Upper lobe of left lung (tissue), 6 donors: ENCODE data around the gene PRKN. TPM values are rescaled to one million over a fixed set of nuclear protein-coding genes. Genes with fewer than 3 reads are reported as not detected.
A peak's percentile ranks its signal among the peaks of the same experiment; 100 is the strongest.

Experiments used
- ATAC-seq, 2 donors: fragments of 200-7000 bp; cut with Tn5 transposase; one replicate each; pipeline ENCODE4 v1.9.1; 2022; ENCODE audit warnings: mild to moderate bottlenecking in 2 of 2, moderate library complexity in 2 of 2; ENCODE audit not compliant: low FRiP score in 2 of 2
- DNase-seq, 2 donors: peaks; one replicate each; pipeline ENCODE4 v3.0.0-alpha.2; 2019 to 2020
- H3K27ac ChIP-seq, 4 donors: fragments of 200-600 bp; sonication (generic); one replicate each; pipeline ENCODE4 v1.5.1; 2016 to 2019
- H3K27me3 ChIP-seq, 4 donors: fragments of 200-600 bp; sonication (generic); one replicate each; pipeline ENCODE4 v1.5.1; 2017 to 2019
- H3K36me3 ChIP-seq, 4 donors: fragments of 200-600 bp; sonication (generic); one replicate each; pipeline ENCODE4 v1.5.1; 2016 to 2019
- H3K4me1 ChIP-seq, 4 donors: fragments of 200-600 bp; sonication (generic); one replicate each; pipeline ENCODE4 v1.5.1; 2018 to 2019
- H3K4me3 ChIP-seq, 4 donors: fragments of 200-600 bp; sonication (generic); one replicate each; pipeline ENCODE4 v1.5.1; 2017 to 2019; ENCODE audit warnings: mild to moderate bottlenecking in 2 of 4, moderate library complexity in 1 of 4
- H3K9me3 ChIP-seq, 4 donors: fragments of 200-600 bp; sonication (generic); one replicate each; pipeline ENCODE4 v1.5.1; 2018 to 2019
- EP300 ChIP-seq, 4 donors: sonication (generic); formaldehyde crosslinking; IDR thresholded peaks; one replicate each; pipeline ENCODE4 v1.5.1; 2017; ENCODE audit warnings: antibody characterized with exemption in 4 of 4, control low read depth in 2 of 4
- POLR2A ChIP-seq, 4 donors: fragments of 450-650 bp; IDR thresholded peaks; one replicate each; pipeline ENCODE4 v1.5.1; 2016 to 2017; ENCODE audit warnings: antibody characterized with exemption in 4 of 4, mild to moderate bottlenecking in 2 of 4
- POLR2AphosphoS5 ChIP-seq, 2 donors: sonication (generic); formaldehyde crosslinking; IDR thresholded peaks; one replicate each; pipeline ENCODE4 v1.5.1; 2017; ENCODE audit warnings: antibody characterized with exemption in 2 of 2
- WGBS, 2 donors: methylation state at CpG; one replicate each; pipeline ENCODE4 v1.1.5; 2017 to 2018; 5-methylcytosine and 5-hydroxymethylcytosine counted together
- total RNA-seq, 6 donors: library from RNA; depleted of rRNA in 4 of 6; stranded (reverse); fragments of >200 nt in 4 of 6; gene quantifications; one replicate each; pipeline versions ENCODE4 v1.1.0 to v1.2.1, GENCODE V29; 2016 to 2021
- TF ChIP-seq, protein P1 (sequence below), 6 experiments: fragments of 450-650 bp in 4 of 6; fragments of 200-600 bp in 2 of 6; sonication (generic) in 2 of 6; IDR thresholded peaks; one replicate each; pipeline ENCODE4 v1.5.1; 2016 to 2019; ENCODE audit warnings: antibody characterized with exemption in 6 of 6
- donor health status: DM: no; HTN: no; CAD: no; lungs with moderate emphysema.
- donor health status: DM: no; HTN: yes; CAD: no; lungs with severe emphysema.

Gene PRKN
- total RNA-seq, 6 donors from 2014 or later, result 2.7 to 29.3 (median 5.5) TPM

DNA sequence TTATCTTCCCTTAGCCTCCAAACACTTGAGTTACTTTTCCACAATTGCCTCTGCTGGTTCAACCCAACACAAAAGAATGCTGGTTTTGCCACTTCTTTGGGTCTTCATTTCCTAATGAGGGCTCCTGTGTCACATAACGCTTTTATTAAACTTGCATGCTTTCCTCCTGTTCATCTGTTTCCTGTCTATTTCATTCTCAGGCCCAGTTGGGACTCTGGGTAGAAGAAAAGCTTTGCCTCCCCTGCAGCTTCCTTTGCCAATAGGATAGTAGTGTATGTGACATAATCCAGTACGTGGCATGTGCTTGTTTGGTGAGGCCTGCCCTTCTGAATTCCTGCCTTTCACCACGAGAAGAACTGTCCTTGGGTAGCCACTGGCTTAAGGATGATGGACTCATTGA lies 924.4 kb downstream of the PRKN start:
- Histone ChIP-seq H3K27me3 (no peaks in the 10 kb centered on the region), H3K27ac (no peak overlapping the region), H3K36me3 (no peaks in the 10 kb centered on the region), H3K4me1 (no peaks in the 10 kb centered on the region), H3K9me3 (no peaks in the 10 kb centered on the region), H3K4me3 (no peak overlapping the region)
- ATAC-seq (no peak), DNase-seq (no peak)
- 49 to 65% methylated on average over 3 of the region's 3 CpGs for WGBS, 2 donors
- TF ChIP-seq, protein P1, sequence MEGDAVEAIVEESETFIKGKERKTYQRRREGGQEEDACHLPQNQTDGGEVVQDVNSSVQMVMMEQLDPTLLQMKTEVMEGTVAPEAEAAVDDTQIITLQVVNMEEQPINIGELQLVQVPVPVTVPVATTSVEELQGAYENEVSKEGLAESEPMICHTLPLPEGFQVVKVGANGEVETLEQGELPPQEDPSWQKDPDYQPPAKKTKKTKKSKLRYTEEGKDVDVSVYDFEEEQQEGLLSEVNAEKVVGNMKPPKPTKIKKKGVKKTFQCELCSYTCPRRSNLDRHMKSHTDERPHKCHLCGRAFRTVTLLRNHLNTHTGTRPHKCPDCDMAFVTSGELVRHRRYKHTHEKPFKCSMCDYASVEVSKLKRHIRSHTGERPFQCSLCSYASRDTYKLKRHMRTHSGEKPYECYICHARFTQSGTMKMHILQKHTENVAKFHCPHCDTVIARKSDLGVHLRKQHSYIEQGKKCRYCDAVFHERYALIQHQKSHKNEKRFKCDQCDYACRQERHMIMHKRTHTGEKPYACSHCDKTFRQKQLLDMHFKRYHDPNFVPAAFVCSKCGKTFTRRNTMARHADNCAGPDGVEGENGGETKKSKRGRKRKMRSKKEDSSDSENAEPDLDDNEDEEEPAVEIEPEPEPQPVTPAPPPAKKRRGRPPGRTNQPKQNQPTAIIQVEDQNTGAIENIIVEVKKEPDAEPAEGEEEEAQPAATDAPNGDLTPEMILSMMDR (IDR thresholded peaks at IDR 0.05), result no peak
- TF ChIP-seq POLR2AphosphoS5 (IDR thresholded peaks at IDR 0.05) (no peak), EP300 (IDR thresholded peaks at IDR 0.05) (no peak)

DNA sequence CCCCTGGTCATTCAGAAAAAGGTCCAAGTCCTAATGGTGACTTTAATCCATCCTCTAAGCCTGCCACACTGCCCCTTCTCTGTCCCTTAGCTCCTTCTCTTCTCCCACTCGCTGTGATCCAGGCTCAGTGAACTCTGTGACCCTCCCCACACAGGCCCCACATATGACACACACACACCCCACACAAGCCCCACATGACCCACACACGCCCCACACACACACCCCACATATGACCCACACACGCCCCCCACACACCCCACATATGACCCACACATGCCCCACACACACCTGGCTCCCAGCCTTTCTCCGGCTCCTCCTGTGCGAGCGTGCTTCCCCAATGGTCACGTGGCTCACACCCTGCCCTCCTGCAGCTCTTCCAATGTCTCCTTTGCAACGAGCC lies 925.3 kb downstream of the PRKN start:
- TF ChIP-seq, protein P1 (IDR thresholded peaks at IDR 0.05), result no peak
- TF ChIP-seq EP300 (IDR thresholded peaks at IDR 0.05), result no peak
- no peak for TF ChIP-seq POLR2A (IDR thresholded peaks at IDR 0.05)
- TF ChIP-seq POLR2AphosphoS5 (IDR thresholded peaks at IDR 0.05), result no peak
- DNase-seq (peak in 1 of 2 donors; percentile 32), ATAC-seq (peak in 1 of 2 donors; percentile 17)
- no peaks in the 10 kb centered on the region for H3K36me3 ChIP-seq
- H3K4me3 ChIP-seq, result no peak overlapping the region
- H3K27me3 ChIP-seq, result no peaks in the 10 kb centered on the region
- no peaks in the 10 kb centered on the region for H3K9me3 ChIP-seq
- no peak overlapping the region for H3K27ac ChIP-seq
- H3K4me1 ChIP-seq, result no peaks in the 10 kb centered on the region
- WGBS, 2 donors, result 91 to 93% methylated on average over 8 of the region's 8 CpGs

DNA sequence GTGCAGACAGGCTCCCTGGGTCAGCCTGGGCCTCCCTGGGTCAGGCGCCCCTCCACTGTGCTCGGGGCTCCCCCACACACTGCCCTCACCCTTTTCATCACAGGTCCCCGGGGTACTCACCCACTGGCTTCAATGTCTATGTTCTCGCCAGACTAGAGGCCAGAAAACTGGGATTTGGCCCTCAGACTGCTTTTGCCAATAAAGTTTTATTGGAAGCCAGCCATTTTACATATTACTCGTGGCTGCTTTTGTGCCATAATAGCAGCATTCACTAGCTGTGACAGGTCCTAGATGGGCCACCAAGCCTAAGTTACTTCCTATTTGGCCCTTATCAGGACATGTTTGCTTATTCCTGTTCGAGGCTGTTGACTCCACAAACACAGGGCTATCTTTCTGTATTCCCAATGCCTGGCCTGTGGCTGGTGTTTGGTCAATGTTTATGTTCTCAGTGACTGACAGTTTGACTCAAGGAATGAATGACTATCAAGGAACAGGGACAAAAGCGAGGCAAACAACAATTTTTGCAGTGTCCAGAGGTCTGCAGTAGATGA lies 928.6 kb downstream of the PRKN start:
- no peak for TF ChIP-seq POLR2A (IDR thresholded peaks at IDR 0.05)
- TF ChIP-seq POLR2AphosphoS5 (IDR thresholded peaks at IDR 0.05), result no peak
- TF ChIP-seq, protein P1 (IDR thresholded peaks at IDR 0.05), result no peak
- TF ChIP-seq EP300 (IDR thresholded peaks at IDR 0.05), result no peak

DNA sequence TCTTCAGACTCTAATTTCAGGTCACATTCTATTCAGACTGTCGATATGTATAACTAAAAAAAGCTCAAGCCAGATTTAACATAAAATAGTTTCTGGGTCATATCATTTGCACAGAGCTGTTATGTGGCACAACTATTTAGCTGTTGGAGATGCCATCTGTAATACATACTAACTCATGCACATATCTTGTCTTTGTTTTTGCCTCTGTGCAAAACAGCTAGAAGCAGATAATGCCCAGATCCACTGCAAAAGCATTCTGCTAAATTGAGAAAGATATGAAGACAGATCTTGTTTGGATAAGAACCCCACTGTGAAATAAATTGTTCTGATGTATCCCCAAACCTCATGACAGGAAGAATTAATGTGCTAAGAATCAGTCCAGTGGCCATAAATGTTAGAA lies 930.9 kb downstream of the PRKN start:
- no peak overlapping the region for H3K27ac ChIP-seq
- H3K27me3 ChIP-seq, result no peaks in the 10 kb centered on the region
- H3K4me1 ChIP-seq, result no peaks in the 10 kb centered on the region
- no peak for DNase-seq
- H3K4me3 ChIP-seq, result no peak overlapping the region
- no peaks in the 10 kb centered on the region for H3K9me3 ChIP-seq
- 54 to 76% methylated on average over 1 of the region's 1 CpG for WGBS, 2 donors
- no peaks in the 10 kb centered on the region for H3K36me3 ChIP-seq
- no peak for ATAC-seq
- TF ChIP-seq, protein P1 (IDR thresholded peaks at IDR 0.05), result no peak
- TF ChIP-seq POLR2AphosphoS5 (IDR thresholded peaks at IDR 0.05), result no peak

More for the DNA sequence above, 928.6 kb downstream of the PRKN start:
- no peak overlapping the region for H3K27ac ChIP-seq
- no peaks in the 10 kb centered on the region for H3K27me3 ChIP-seq
- H3K9me3 ChIP-seq, result no peaks in the 10 kb centered on the region
- 66 to 68% methylated on average over 7 of the region's 7 CpGs for WGBS, 2 donors
- no peaks in the 10 kb centered on the region for H3K4me1 ChIP-seq
- DNase-seq, result peak in 1 of 2 donors; percentile 29
- no peaks in the 10 kb centered on the region for H3K36me3 ChIP-seq
- H3K4me3 ChIP-seq, result no peak overlapping the region
- no peak for ATAC-seq

DNA sequence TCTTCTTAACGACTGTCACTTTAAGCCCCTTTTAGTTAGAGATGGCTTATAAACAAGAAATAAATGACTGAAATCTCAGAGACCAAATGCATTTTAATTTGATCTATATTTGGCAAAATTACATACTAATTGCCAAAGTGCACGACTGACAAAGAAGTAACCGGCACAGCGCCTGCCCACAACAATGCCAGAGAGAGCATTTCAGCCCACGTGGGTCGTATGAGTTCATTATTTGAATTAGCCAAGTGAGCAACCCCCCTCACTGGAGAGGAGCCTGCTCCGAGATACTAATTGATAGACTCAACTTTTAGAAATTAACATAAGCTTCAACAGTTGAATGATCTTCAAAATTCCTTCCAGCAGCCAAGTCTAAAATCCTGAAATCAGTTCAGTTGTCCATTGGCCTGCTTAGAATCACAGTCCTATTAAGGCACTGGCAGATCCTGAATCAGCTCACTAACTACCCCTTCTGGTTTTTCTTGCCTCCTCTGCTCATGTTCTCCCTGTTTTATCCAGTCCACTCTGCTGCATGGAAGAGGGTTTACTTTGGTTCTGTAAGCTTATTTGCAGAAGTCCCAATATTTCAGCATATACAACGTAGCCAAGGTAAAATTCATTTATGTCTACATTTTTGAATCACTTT lies 934.6 kb downstream of the PRKN start:
- 69 to 72% methylated on average over 8 of the region's 8 CpGs for WGBS, 2 donors
- Histone ChIP-seq H3K4me1 (no peaks in the 10 kb centered on the region), H3K27me3 (no peaks in the 10 kb centered on the region), H3K27ac (no peak overlapping the region), H3K9me3 (no peaks in the 10 kb centered on the region), H3K36me3 (no peaks in the 10 kb centered on the region), H3K4me3 (no peak overlapping the region)
- ATAC-seq (no peak), DNase-seq (no peak)
- TF ChIP-seq, protein P1 (IDR thresholded peaks at IDR 0.05), result no peak
- TF ChIP-seq POLR2A (IDR thresholded peaks at IDR 0.05), result no peak
- TF ChIP-seq EP300 (IDR thresholded peaks at IDR 0.05), result no peak
- TF ChIP-seq POLR2AphosphoS5 (IDR thresholded peaks at IDR 0.05), result no peak
